ENCODE results near the gene ELOA. TPM values are rescaled to one million over a fixed set of nuclear protein-coding genes. Genes with fewer than 3 reads are reported as not detected.
"Not testable (repeated sequence)": the region's sequence is repeated elsewhere in the genome, so short reads cannot be mapped to it uniquely, and the experiment has no call there.

The ELOA gene
- total RNA-seq, 1 donor from 2014 or later: 30.4 TPM

DNA sequence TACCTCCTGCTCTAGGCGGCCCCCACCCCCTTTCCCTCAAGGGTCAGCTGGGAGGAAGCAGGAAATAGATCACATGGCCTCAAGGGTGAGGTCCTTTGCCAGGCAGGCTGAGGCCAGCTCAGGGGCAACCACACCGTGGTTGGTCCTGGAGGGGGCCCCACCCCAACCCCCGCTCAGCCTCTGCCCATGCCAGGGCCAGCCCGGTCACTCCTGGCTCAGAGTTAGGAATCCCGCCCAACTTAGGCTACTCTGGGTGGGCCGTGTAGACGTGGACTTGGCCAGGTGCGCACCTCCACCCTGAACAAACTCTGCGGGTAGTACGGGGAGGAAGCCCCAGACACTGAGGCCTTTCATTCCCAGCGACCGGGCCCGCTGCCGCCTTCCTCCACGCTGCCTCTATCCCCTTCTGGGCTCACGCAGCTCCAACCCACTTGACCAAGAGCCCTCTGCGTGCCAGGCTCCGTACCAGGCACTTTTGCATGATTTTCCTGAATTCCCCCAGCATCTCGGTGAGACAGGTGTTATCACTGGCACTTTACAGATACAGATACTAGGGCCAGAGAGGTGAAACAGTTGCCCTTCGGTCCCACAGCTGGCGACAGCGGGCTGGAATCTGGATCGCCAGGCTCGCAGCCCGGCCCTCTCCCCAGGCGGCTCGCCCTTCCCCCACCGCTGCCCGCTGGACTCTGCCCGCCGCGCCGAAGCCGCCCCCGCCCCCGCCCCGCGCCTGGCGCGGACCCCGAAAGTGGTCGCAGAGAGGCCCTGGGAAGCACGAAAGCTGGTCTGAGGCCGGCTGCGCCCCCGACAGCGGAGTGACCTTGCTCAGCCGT is 56.5 kb downstream of the ELOA start:
- H3K27me3 Mint-ChIP-seq (ENCODE audit: low read depth): no peaks in the 10 kb centered on the region
- DNase-seq (ENCODE audit: low spot score in 2 of 2, unreplicated experiment in 2 of 2): peak in 1 of 2 experiments; percentile 62
- no peaks in the 10 kb centered on the region for H3K9me3 Mint-ChIP-seq
- TF ChIP-seq, protein P1, sequence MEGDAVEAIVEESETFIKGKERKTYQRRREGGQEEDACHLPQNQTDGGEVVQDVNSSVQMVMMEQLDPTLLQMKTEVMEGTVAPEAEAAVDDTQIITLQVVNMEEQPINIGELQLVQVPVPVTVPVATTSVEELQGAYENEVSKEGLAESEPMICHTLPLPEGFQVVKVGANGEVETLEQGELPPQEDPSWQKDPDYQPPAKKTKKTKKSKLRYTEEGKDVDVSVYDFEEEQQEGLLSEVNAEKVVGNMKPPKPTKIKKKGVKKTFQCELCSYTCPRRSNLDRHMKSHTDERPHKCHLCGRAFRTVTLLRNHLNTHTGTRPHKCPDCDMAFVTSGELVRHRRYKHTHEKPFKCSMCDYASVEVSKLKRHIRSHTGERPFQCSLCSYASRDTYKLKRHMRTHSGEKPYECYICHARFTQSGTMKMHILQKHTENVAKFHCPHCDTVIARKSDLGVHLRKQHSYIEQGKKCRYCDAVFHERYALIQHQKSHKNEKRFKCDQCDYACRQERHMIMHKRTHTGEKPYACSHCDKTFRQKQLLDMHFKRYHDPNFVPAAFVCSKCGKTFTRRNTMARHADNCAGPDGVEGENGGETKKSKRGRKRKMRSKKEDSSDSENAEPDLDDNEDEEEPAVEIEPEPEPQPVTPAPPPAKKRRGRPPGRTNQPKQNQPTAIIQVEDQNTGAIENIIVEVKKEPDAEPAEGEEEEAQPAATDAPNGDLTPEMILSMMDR (IDR thresholded peaks at IDR 0.05; ENCODE audit: unreplicated experiment): no peak
- peaks cover 15% of the 10 kb centered on the region for H3K4me1 Mint-ChIP-seq
- H3K36me3 Mint-ChIP-seq: peaks cover 4% of the 10 kb centered on the region
- H3K4me3 Mint-ChIP-seq: peak overlapping the region; percentile 76
- peak overlapping the region; percentile 88 for H3K27ac Mint-ChIP-seq

DNA sequence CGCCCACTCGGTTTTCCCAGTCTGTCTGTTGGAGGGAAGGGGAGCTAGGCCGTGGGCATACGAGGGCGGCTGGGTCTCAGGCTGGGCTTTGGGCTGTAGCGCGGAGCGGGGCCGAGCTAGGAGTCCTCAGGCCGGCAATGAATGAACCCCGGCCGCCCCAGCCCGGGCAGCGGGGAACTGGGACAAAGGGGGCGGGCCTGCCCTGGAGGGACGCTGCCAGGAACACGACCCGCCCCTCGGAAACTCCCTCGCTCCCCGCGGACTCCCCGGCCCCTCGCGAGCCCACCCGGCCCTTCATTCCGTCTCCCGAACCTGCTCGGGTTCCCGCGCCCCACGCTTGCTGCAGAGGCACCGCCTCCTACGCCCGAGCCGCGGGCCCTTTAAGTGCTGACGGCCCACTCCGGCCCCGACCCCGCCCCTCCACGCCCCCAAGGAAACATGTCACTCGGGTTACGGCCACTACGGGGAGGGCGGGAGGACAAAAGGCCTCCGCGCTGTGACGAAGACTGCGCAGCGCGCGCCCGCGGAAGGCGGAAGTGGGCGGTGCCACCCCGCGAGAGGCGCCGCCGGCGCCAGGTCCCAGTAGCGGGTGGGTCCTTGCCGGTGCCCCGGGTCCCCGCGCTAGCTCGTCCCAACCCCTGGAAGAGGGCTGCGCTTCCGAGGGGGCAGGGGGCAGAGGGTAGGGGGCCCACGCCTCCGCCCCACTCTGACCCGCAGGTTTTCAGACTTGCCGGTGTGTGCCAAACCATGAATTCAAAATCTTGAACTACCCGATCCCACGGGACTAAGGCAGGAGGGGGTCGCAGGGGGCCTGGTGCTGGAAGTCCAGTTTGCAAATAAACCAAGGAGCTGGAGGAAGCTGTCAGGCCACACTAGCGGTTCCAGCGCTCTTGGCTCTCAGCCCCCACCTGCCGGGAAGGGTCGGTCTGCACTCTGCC is 57.4 kb downstream of the ELOA start, which contains the start of gene GALE:
Gene GALE (minus strand): TSS at position 355 of the 938 bp plus-strand sequence. CDS start 1,747 bp downstream, outside the sequence.
- DNase-seq (ENCODE audit: low spot score in 2 of 2, unreplicated experiment in 2 of 2): peak; percentile 77 to 84
- H3K4me3 Mint-ChIP-seq: peak within 1 kb of the TSS; percentile 76
- H3K9me3 Mint-ChIP-seq: no peaks in the 10 kb centered on the region
- peaks cover 15% of the 10 kb centered on the region for H3K4me1 Mint-ChIP-seq
- H3K27ac Mint-ChIP-seq: peak within 1 kb of the TSS; percentile 94
- H3K27me3 Mint-ChIP-seq (ENCODE audit: low read depth): no peaks in the 10 kb centered on the region
- TF ChIP-seq, protein P1 (IDR thresholded peaks at IDR 0.05; ENCODE audit: unreplicated experiment): no peak
- peaks cover 10% of the 10 kb centered on the region for H3K36me3 Mint-ChIP-seq

DNA sequence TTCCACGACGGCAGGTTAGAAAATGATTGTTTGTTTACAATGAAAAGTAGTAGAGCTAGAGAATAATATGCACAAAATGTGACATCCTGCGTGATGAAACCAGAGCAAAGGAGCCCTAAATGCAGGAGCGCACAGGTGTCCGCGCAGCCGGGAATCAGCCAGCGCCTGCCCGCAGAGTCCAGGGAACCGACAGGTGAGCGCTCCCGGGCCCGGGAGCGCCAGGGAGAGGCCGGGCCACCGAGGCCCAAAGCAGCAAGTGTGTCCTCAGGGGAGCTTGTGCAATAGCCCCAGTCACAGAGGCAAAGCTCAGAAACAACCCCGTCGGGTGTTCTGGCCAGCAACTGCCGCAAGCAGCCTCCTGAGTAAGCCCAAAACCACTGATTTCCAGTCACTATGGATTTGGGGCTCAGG is 58.1 kb downstream of the ELOA start:
- Mint-ChIP-seq H3K9me3 (no peaks in the 10 kb centered on the region), H3K4me3 (peak overlapping the region; percentile 76), H3K27ac (peak overlapping the region; percentile 94), H3K36me3 (peaks cover 10% of the 10 kb centered on the region), H3K4me1 (peaks cover 15% of the 10 kb centered on the region), H3K27me3 (ENCODE audit: low read depth) (no peaks in the 10 kb centered on the region)
- TF ChIP-seq, protein P1 (IDR thresholded peaks at IDR 0.05; ENCODE audit: unreplicated experiment): no peak
- DNase-seq (ENCODE audit: low spot score in 2 of 2, unreplicated experiment in 2 of 2): no peak

DNA sequence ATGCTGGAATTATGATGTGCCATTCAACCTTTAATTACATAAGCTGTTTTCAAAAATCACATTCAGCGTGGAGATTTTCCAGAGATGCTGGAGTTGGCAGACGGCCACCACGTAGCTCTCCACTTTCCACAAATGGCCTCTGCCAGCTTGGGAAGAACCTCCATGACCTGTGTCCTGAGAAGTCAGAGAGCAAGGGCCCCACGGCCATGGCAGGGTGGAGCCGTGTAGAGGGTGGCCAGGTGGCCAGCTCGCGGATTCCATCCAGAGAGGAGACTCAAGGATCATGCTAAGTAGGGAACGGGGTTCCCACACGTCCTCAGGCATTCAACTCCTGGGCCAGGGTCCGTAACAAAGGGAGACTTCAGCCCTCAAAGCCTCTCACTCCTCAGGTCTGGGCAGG is 58.6 kb downstream of the ELOA start:
- H3K27ac Mint-ChIP-seq: peak overlapping the region; percentile 43
- H3K4me3 Mint-ChIP-seq: peak overlapping the region; percentile 76

DNA sequence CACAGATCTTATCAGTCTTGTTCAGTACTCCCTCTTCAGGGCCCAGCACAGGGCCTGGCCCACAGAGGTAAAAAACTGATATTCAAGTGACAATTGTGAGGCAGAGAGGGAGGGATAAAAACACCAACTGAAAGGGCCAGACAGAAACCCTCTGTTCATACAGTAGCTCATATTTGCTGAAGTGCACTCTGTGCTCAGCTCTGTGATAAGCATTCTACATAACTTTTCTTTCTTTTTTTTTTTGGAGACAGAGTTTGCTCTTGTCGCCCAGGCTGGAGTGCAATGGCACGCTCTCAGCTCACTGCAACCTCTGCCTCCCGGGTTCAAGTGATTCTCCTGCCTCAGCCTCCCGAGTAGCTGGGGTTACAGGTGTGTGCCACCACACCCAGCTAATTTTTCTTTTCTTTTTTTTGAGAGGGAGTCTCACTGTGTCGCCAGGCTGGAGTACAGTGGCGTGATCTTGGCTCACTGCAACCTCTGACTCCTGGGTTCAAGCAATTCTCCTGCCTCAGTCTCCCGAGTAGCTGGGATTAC is 59.6 kb downstream of the ELOA start:
- not testable (repeated sequence) for H3K27ac Mint-ChIP-seq; H3K27me3 Mint-ChIP-seq (ENCODE audit: low read depth); H3K9me3 Mint-ChIP-seq; DNase-seq (ENCODE audit: low spot score in 2 of 2, unreplicated experiment in 2 of 2); H3K4me3 Mint-ChIP-seq
- Mint-ChIP-seq H3K4me1 (peaks cover 15% of the 10 kb centered on the region), H3K36me3 (peaks cover 10% of the 10 kb centered on the region)

More for the DNA sequence above, 58.6 kb downstream of the ELOA start:
- no peaks in the 10 kb centered on the region for H3K9me3 Mint-ChIP-seq
- H3K4me1 Mint-ChIP-seq: peaks cover 15% of the 10 kb centered on the region
- no peak for DNase-seq (ENCODE audit: low spot score in 2 of 2, unreplicated experiment in 2 of 2)
- H3K27me3 Mint-ChIP-seq (ENCODE audit: low read depth): no peaks in the 10 kb centered on the region
- H3K36me3 Mint-ChIP-seq: peaks cover 10% of the 10 kb centered on the region
- TF ChIP-seq, protein P1 (IDR thresholded peaks at IDR 0.05; ENCODE audit: unreplicated experiment): no peak

Data from mesothelial cell of epicardium (in vitro differentiated cells).